GM19372 (cell line): ENCODE measurements around the gene ZNF366.

Experiments used
- ATAC-seq: cut with Tn5 transposase; IDR thresholded peaks from one replicate; pipeline ENCODE4 v1.9.1; 2021; ENCODE audit warnings: mild to moderate bottlenecking, low read depth, moderate library complexity; ENCODE audit not compliant: unreplicated experiment

Gene ZNF366

DNA sequence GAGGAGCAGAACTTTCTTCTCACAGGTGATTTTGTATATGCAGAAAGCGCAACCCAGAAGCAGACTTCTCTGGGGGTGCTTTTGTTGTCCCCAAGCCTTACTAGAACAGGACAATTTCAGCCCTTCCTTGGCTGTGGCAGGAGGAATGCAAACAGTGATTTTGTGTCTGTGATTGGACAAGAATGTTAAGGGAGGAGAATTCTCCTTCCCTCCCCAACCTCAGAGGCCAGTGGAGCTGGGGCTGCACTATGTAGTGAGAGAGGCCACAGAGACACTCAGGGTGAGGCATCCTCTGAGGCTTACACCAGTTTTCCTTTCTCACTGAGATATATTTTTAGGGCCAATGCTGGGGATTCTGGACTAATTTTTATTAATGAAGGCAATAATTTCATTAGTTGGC is 58.8 kb downstream of the ZNF366 start:
- ATAC-seq, result no peak

DNA sequence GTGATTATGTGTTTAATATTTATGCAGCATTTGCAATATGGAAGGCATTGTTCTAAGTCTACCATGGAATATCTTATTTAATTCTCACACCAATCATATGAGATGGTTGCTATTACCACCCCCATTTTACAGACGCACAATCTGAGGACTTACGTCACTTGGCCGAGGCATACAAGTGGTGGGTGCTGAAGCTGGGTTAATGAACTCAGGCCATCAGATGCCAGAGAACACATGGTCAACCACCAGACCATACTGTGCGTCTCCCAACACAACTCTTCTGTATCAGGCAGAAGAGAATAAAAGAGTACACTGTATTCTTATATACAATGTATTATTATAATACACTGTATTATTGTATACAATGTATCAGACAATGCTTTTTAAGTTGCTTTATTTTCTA is 59.5 kb downstream of the ZNF366 start:
- ATAC-seq, result no peak

DNA sequence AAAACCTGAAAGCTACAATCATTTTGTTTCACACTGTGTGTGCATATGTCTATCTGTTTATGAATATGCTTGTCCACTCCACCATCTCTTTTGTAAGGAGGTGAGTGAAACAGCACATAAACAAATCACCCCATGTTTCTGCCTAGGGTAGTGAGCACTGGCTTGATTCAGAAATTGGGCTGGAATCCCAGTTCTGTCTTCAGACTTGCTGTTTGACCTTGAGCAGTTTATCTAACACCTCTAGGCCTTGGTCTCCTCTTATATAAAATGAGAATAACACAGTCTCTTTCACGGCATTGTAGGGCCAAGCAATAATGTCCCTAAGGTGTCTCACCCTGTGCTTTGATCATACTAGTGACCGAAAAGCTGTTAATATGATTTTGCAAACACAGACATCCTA is 61.2 kb downstream of the ZNF366 start:
- no peak for ATAC-seq

DNA sequence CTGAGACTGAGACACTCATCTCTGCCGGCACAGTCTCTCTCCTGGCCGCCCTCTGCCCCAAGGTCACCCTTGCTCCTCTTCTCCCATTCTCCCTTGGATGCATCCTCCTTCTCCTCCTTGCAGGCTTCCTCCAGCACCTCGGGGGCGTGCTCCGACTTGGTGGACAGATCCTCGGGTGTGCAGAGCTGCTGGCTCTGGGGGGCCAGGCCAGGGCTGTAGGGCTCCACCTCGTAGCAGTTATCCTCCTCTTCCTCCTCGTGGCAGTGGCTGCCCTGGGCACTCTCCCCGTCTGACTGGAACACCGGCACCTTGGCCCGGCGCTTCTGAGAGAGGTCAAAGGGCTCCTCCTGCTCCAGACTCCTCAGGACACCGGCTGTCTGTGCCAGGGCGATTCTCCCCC is 63.3 kb downstream of the ZNF366 start:
- ATAC-seq, result no peak

DNA sequence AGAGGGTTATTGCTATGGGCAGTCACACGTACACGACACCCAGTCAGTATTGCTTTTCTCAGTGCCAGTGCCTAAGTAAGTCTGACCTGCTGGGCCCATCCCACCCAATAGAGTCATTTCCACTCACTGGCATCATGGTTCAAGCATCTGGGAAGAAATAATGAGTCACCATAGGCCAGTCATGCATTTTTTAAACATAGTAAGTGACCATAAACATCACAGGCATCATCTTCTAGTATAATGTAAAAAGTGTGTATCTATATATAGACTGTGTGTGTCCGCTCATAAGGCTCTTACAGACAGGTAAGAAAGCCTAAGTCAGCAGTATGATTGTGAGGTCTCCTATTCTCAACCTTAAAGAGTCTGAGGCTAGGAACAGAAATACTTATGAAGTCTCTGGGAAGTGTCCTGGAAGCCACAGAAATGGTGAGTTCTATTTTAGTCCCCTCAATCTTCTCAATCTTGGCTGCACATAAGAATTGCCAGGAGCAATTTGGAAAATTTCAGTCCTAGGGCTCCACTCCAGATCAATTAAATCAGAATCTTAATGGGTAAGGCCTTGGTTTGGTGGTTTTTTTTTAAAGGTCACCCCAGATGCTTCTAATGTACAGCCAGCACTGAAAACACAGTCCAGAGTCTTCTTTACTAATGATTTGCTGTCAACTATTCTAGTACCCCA is 65.2 kb downstream of the ZNF366 start:
- ATAC-seq, result no peak

DNA sequence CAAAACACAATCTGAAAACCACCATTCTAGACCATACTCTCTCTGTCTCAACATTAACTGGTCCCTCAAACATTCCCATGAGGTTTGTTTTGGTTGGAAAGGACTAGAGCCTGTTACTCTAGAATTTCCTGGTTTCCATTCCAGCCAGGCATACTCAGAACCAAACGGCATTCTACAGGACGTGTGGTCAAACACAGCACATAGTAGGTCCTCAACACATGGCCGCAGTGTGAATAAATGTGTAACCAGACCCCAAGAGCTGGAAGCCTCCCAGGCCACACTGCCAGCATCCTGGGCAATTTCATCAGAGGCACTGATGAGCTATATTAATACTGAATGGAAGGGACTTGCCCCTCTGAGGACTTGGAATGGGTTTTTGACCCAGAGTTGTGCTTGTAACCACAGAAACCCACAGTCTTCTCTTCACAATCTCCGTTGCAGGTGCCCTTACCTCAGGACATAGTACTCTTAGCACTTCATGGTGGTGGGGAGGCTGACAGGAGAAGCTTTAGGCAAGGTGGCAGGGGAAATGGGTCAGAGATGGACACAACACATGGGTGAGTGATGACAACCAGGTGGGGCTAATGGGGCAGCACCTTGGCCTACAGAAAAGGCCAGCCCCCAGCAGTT is 66.0 kb downstream of the ZNF366 start:
- ATAC-seq, result no peak

DNA sequence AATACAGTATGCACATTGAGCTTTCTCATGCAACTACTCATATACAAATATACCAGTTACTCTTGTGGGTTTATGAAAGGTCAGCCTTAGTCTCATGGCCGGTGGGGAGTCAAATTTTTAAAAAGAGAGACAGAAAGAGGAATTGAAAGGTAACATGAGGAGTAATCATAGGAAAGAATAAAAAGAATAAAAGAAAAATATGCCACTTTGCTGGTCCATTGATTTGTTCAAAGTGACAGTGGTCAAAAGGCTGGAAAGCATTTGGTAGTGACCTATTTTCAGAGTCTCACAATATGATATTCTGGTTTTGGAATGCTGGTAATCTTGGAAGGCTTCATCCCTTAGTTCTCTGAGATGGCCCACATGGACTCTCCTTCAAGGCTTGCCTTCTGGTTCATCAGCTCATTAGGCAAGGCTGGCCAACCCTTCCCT is 67.0 kb downstream of the ZNF366 start:
- no peak for ATAC-seq

DNA sequence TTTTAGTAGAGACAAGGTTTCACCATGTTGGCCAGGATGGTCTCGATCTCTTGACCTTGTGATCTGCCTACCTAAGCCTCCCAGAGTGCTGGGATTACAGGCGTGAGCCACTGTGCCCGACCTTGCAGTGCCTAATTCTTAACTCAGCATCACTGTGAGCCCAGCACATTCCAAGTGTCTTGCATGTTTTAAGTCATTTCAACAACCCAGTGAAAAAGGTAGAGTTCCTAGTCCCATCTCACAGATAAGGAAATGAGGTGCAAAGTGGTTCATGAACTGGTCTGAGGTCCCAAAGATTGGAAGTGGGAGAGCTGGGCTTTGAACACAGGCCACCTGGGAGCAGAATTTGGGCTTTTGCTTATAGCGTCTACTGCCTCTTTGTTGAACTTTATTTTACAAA is 68.0 kb downstream of the ZNF366 start:
- ATAC-seq, result no peak

DNA sequence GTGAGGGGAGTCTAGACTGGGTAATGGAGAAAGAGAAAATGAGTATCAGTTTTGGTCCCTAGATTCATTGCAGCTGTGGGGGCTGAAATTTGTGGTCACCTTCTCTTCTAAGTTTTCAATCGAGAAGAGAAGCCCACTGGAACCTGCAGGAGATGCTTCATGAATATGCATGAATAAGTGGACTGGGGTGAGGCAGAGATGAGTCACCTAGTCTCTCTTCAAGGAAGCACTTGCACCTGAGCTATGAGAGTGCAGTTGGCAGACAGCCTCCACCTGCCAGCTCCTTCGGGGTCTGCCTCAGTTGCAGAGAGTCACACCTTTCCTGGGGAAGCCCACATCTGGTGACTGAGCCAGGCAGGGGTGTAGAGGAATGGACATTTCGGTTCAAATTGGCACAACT is 69.1 kb downstream of the ZNF366 start:
- no peak for ATAC-seq

DNA sequence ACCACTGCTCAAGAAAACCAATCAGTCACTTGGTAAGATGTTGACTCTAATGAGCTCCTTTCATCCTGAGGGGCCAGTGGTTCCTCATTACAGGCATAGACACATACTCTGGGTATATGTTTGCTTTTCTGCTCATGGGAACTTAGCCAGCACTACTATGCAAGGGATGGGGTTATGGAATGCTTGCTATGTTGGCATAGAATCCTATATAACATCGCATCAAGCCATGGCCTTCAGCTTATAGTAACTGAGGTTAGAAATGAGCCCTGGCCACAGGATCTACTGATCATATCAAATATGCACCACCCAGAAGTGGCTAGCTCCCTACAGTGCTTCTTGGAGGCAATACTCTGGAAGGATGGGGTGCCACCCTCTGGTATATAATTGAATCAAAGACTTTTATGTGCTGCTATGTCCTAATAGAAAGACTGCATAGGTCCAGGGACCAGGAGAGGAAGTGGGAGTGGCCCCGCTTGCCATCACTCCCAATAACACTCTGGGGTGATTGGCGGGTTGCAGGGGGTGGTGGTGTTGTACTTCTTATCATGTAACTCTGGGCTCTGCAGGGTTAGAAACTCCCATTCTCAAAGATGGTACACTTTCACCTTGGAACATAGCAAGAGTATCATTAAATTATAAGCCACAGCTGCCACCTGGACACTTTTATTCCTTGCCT is 70.3 kb downstream of the ZNF366 start:
- no peak for ATAC-seq

DNA sequence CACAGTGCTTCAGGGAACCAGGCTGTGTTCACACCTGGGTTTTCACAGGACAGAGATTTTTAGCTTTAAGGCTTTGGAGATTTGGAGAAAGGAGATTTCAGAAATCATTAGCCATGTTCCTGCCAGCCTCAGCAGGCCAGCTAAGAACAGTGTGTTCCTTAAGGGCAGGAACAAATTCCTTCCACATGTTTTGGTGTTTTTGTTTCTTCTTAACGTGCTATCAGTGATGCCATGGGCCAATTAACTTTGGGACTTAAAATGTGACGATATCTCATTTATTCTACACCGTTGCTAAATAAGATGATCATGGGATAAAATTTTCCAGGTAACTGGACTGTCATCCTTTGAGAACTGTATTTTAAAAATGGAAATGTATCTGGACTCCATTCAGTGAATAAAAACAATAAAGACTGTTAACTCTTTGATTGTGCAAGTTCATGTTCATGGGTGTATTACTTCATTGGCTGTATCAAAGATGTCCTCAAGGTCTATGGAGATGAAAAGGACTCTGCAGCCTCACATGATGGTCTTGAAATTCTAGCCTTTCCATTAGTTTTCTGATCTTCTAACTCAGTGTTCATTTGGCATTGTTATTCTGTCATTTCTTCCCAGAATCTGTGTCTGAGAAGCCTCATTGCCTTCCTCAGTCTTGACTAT is 72.3 kb downstream of the ZNF366 start:
- ATAC-seq, result no peak

DNA sequence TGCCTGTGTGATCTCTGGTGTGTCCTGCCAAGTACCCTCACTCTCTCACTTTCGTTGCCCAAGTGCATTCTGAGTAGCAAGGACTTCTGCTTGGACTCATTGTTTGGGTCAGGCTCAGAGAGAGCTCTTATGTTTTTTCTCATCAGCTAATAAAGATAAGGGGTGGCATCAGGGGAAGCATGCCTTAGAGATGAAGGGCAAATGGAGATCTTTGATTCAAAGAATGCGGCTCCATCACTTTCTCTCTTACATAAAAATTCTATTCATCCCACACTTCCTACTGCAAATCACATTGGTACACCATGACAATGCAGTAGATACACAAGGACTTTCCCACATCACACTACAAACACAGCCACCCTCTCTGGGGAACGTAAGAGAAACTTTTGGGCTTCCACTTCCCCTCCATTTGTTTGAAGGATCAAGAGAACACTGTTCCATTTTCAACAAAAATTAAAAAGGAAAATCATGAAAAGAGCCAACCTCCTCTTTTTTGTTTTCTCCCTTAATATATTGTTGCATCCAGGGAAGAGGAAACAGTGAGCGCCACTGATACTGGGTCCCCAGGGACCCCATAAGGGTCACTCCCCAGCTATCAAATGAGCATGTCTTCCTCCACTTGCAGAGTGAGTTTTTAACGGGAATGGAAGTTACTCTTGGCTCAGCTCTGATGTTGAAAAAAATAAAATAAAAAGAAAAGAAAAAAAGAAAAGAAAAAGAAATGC is 73.0 kb downstream of the ZNF366 start:
- no peak for ATAC-seq

DNA sequence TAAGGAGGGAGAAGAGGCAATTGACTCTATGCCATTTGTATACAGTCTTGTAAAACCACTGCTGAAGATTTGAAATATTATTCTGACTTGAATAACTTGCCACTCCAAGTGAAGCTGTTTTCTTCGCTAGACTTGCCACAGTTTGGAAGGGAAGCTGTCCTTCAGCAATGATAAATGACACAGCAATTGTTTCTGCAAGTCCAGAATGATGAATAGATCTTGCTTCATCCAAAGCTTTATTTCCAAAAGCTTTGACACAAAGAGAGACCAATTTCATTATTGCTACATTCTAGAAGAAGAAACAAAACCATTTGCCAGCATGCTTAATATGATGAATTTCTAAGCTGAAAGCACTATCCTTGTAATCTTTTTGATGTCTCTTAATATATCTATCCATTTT is 73.7 kb downstream of the ZNF366 start:
- ATAC-seq, result no peak

DNA sequence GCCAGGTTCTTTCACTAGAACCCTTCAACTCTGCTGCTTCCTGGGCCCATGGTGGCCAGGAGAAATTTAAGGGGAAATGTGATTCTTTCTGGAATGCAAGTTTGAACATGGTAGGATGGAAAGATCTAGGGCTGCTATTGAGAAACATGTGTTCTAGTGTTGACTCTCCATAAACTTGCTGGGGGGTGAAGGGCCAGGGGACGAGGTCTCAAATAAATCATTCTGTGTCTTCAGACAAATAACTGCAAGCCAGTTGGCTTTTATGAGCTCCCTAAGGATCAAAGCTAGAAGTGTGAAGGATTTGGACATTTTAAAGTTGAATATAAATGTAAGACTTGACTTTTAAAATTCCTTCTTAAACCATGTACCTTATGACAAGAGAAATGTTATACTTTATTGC is 78.5 kb downstream of the ZNF366 start:
- ATAC-seq, result no peak

DNA sequence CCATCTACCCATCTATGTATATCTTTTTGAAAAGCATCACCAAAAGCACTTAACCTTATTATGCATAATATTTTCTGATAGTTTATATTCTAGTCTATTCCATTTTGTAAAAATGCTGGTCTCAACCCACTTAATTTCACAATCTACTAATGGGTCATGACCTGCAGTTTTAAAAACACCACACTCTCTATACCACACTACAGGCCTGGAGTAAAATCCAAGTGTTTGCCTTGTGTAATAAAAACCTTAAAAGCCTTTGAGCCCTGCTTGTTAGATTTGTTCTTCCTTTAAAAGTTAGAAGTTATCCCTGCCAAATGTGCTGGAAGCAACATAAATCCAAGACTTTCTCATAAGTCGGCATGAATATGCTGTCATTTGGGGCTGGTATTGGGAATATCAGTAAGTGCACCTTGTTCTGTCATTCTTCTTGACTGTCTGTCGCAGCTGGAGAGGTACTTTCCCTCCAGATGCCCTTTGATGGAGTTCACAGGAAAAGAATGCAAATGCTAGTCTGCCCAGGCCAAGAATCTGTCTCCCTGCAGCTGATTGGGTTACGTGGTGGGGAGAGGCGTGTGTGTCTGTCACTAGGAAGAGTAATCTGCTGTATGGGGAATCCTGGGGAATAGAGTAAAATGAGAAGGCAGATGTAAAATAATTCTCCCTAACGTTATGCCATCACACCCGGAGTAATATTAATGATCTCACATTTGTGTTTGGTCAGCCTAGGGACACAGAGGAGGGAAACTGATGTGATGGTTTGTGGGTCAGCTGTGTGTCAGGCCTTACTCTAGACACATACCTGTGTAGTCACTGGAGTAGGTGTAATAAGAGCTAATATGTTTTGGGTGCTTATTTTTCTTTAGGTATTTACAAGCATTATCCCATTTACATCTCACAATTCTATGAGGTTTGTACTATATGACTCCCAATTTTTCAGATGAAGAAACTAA is 79.4 kb downstream of the ZNF366 start:
- ATAC-seq, result no peak

DNA sequence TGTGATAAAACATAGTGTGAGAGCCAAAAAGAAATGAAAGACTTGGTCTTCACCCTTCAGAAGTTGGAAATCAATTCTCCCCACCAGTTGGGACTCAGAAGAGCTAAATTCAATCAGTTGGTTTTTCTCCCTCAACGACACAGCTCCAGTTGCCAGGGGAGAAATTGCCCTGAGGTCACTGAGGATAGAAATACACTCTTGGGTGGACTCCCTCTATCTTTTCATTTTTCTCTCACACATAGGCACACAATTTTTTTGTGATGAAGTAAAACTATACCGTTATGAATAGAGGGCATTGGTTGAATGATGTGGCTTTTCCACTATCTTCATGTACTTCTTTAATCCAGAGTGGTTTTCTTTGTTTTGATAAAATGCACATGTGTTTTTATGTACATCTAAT is 80.2 kb downstream of the ZNF366 start:
- no peak for ATAC-seq

DNA sequence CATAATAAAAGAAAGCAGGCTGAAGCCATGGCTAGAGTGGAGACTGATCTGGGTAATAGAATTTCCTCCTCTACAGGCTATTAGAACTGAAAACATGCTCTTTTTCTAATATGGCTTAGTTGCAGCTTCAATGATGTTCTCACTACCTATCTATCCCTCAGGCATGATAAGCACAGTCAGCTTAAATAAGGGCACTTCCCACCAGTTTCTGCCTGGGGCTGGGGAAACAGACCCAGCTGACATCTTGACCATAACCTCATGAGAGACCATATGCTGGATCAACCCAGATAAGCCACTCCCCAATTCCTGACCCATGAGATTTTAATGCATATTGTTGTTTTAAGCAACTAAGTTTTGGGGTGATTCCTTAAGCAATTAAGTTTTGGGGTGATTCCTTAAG is 81.2 kb downstream of the ZNF366 start:
- ATAC-seq, result no peak

DNA sequence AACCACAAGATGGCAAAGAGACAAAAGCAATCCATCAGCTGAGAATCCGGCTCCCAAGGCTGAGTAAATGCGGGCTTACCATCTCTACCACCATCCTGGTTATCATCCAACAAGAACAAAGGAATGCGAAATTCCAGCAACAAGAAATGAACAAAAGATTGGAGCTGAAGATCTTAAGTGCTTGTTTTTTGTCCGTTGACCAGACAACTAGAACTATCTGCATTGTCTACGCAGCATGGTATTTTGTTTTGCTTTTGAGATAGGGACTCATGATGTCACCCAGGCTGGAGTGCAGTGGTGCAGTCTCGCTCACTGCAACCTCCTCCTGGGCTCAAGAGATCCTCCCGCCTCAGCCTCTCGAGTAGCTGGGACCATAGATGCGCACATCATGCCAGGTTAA is 88.9 kb downstream of the ZNF366 start:
- no peak for ATAC-seq

DNA sequence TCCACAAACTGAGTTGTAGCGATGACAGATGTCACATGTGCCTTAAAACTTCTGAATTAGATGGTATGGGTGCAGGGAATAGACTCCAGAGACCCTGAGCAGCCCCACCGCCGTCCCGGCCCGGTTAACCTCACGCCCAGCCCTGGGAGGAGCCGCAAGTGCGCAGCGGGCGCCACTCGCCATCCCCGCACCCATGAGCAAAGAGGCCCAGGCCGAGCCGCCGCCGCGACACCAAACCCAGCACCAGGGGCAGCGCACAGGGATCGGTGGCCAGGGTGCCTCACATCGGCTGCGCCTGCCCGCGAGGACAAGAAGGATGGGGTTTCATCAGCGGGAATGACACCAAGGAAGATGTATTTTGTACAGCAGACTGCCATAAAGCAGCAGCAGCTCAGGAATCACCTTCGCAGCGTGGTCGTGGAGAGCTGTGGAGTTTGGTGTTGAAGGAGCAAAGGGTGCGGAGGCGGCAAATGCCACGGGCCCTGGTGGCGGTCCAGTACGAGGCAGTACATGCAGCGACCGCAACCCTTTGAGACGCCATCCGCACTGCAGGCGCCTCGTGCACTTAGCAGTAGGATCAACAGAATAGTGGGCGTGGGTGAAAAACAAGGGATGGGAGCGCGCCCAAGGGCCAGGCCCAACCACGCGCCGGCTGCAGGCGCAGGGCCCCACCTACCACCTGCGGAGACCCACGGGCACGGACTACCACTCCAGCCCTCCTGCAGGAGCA is 89.7 kb downstream of the ZNF366 start:
- ATAC-seq, result no peak
